ENCODE results near the gene PLLP.

- TF ChIP-seq CTCF (IDR thresholded peaks at IDR 0.05) = no peak
- no peak for TF ChIP-seq POLR2A (IDR thresholded peaks at IDR 0.05)
- no peak for TF ChIP-seq EP300 (IDR thresholded peaks at IDR 0.05)
Measured at GRCh38 chr16:57271867-57272495, 12.5 kb downstream of the PLLP start.
